K562 treated with DMSO at 1 percent for 24 hours (cell line): ENCODE data around the gene KMT2D. TPM values are rescaled to one million over a fixed set of nuclear protein-coding genes. Genes with fewer than 3 reads are reported as not detected.

Experiments used
- total RNA-seq: library from RNA; unstranded; fragments of 300-600 nt; gene quantifications from 2 replicates; pipeline ENCODE4 v1.2.3, GENCODE V29; 2022; ENCODE audit warnings: low read depth; ENCODE audit not compliant: insufficient read depth

The KMT2D gene, protein sequence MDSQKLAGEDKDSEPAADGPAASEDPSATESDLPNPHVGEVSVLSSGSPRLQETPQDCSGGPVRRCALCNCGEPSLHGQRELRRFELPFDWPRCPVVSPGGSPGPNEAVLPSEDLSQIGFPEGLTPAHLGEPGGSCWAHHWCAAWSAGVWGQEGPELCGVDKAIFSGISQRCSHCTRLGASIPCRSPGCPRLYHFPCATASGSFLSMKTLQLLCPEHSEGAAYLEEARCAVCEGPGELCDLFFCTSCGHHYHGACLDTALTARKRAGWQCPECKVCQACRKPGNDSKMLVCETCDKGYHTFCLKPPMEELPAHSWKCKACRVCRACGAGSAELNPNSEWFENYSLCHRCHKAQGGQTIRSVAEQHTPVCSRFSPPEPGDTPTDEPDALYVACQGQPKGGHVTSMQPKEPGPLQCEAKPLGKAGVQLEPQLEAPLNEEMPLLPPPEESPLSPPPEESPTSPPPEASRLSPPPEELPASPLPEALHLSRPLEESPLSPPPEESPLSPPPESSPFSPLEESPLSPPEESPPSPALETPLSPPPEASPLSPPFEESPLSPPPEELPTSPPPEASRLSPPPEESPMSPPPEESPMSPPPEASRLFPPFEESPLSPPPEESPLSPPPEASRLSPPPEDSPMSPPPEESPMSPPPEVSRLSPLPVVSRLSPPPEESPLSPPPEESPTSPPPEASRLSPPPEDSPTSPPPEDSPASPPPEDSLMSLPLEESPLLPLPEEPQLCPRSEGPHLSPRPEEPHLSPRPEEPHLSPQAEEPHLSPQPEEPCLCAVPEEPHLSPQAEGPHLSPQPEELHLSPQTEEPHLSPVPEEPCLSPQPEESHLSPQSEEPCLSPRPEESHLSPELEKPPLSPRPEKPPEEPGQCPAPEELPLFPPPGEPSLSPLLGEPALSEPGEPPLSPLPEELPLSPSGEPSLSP (N-terminal part only)
- 37.3 and 38.9 TPM in 2 replicates for total RNA-seq

DNA sequence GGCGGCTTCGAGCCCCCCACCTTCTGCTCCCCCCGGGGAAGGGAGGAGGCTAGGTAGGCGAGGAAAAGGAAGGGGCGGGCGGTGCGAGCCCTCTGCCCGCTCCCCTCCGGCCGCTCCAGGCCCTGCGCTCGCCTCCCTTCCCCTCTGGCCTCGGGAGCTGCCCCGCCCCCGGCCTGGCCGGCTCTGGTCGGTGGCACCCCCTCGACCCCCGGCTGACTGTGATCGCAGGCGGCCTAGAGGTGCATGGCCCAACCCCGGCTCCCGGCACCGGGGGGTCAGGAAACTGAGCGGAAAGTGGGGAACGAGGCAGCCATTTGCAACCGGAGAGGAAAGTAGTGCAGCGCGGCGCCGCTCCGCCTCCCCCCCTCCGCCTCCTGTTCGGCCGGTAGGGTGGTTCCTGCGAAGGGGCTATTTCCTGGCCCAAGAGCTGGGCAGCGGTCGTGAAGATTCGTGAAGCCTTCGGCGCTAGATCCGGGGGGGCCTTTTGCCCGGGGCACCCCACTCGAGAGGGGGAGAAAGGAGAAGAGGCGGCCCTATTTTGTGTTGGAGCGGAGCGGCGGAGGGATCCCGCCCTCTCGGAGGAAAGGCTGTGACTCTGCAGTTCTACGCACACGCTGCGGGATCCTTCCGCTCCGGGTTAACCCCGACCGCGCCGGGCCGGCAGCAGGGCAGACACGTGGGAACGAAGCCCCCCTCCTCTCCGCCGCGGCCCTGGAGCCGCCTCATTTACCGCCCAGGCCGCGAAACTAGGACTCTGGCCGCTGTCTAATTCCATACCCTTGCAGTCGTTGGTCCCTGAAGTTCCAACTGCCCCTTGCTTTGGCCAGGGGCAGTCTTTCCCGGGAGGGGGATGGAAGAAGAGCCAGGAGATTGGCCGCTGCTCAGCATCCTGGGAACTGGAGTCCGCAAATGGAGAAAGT, at the start of gene KMT2D:
TSS of gene KMT2D (minus strand) at position 558 of the 920 bp plus-strand sequence. CDS start 5,470 bp downstream, outside the sequence.

DNA sequence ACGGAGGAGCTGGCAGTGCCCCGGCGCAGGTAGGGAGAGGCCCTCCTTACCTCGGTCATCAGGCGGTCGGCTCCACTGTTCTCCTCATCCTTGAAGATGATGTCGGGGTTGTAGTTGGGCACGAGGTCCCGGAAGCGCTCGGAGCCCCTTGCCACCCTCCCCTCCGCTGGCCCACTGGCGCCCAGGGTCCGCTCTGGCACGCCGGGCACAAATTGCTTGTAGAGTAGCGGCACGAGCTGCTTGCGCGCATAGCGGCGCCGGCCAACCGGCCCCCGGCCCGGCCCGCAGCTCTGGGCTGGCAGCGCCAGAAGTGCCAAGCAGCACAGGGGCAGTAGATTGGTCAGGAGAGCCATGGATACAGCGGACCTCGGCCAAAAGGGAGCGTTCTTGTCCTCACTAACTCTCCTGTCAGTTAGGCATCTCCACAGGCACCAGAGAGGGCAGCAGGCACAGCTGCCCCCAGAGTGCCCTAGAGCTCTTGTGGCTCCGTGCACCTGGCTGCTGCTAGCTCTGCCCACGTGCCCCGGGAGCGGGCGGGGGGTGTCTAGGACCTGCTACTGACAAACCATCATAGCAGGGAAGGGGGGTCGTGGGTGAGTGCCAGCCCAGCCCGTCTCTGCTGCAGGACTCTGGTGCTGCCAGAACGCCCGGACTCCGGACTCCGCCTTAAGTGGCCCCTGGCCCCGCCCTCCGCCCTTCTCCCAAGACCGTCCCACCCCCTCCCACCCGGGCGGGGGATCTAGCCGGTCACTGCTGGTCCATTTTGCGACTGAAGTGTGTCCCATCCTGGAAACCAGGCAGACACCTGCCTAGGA, 33.8 kb upstream of the KMT2D start, which contains the start of gene DHH:
TSS of gene DHH (minus strand) at position 642 of the 815 bp plus-strand sequence. CDS start at position 353, 289 bp downstream.

GRCh38 chr12:49069507-49070346, 9.1 kb upstream of the KMT2D start, which contains the start of gene RHEBL1:
RHEBL1 (minus strand) TSS chr12:49069979; CDS start chr12:49069785, 194 bp downstream.

DNA sequence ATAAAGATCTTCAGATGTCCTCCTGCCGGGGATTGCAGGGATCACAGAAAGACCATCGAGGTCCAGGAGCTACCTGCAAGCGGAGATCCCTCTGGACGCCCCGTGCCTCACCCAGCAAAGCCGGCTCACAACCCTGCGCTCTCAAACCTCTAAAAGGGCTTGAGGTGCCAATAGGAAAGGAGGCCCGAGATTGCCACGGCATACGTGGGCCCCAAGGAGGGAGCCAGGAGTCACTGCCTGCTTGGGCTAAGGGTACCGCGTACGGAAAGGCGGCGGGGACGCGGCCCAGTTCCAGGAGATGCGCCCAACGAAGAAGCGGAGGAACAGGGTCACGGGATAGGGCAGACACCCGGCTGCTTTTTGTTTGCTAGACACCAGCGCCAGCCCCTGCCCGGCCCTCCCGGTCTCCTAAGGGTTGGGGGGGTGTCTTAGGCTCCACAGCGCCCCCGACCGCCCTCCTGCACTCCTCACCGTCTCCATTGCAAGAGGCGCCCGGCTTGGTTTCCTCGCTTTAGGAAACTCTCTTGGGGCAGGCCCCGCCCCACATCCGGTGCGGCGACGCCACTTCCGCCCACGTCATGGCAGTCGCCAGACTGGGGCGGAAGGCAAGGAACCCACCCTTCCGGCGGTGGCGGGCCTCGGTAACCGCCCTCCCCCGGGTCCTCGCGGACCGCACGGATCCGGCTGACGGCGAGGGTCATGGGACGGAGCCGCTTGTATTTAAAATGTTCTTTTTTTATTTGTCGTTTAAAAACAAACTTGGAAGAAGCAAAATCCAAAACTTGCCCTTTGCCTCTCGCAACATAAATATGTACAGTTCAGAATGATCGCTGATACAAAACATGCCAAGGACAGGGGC, 42.1 kb downstream of the KMT2D start, which contains the start of gene PRKAG1:
TSS of gene PRKAG1 (minus strand) at position 516 of the 859 bp plus-strand sequence. CDS start at position 480, 36 bp downstream.

Other genes starting within 250 kb of the KMT2D start
- 2.5 TPM in 2 replicates for gene CACNB3, start 242.3 kb downstream of the KMT2D start, total RNA-seq
- 80.9 and 83.0 TPM in 2 replicates for gene DDX23, start 208.6 kb downstream of the KMT2D start, total RNA-seq
- gene RND1, start 194.9 kb downstream of the KMT2D start, total RNA-seq, result 2.8 TPM in 2 replicates
- gene FKBP11, start 135.3 kb downstream of the KMT2D start, total RNA-seq, result 3.8 and 4.3 TPM in 2 replicates
- 93.5 and 100 TPM in 2 replicates for gene ARF3, start 103.3 kb downstream of the KMT2D start, total RNA-seq
- gene WNT10B, start 89.1 kb downstream of the KMT2D start, total RNA-seq, result 0.36 and 1.3 TPM in 2 replicates
- gene WNT1, start 82.5 kb downstream of the KMT2D start, total RNA-seq, result not detected in 2 replicates
- 0.63 and 0.68 TPM in 2 replicates for gene DDN, start 61.4 kb downstream of the KMT2D start, total RNA-seq
- 65.8 and 65.9 TPM in 2 replicates for gene PRKAG1, start 42.0 kb downstream of the KMT2D start, total RNA-seq
- gene RHEBL1, start 9.2 kb upstream of the KMT2D start, total RNA-seq, result 21.6 and 22.2 TPM in 2 replicates
- gene DHH, start 34.0 kb upstream of the KMT2D start, total RNA-seq, result 1.3 and 2.4 TPM in 2 replicates
- gene LMBR1L, start 50.1 kb upstream of the KMT2D start, total RNA-seq, result 37.0 and 40.5 TPM in 2 replicates
- 2,823 and 2,914 TPM in 2 replicates for gene TUBA1B, start 70.6 kb upstream of the KMT2D start, total RNA-seq
- gene TUBA1A, start 128.3 kb upstream of the KMT2D start, total RNA-seq, result 60.6 and 68.2 TPM in 2 replicates
- gene TUBA1C, start 204.3 kb upstream of the KMT2D start, total RNA-seq, result 849 and 868 TPM in 2 replicates
- gene PRPH, start 234.4 kb upstream of the KMT2D start, total RNA-seq, result 1.8 and 2.6 TPM in 2 replicates